ENCODE measurements around the gene SPRED3. TPM values are rescaled to one million over a fixed set of nuclear protein-coding genes. Genes with fewer than 3 reads are reported as not detected.
"Not testable (repeated sequence)": the region's sequence is repeated elsewhere in the genome, so short reads cannot be mapped to it uniquely, and the experiment has no call there.

The SPRED3 gene
- total RNA-seq, 1 donor from 2014 or later, result 0.40 TPM

DNA sequence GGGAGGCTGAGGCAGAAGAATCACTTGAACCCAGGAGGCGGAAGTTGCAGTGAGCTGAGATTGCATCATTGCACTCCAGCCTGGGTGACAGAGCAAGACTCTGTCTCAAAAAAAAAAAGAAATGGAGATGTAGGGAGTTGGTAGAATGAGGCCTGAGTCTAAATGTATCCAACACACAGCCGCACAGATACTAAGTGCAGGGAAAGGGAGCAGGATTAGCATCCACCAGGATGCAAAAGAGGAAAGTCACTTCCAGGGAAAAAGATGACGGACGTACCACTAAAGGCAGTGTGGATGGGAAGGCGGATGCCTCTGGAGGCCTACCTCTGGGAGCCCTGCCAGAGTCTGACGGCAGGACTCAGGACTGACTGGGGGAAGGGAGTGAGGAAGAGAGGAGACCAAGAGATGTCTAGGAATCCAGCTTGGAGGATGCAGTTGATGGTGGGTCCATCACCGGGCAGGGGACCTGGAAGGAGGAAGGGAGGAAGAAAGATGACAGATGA lies 21.2 kb downstream of the SPRED3 start:
- intact Hi-C loops (cut with DNase I), result loop anchor here (10.0 kb wide), 1 partner anchor 515 kb away; no protein-coding TSS in a partner anchor
- peak; percentile 65 for DNase-seq
- ATAC-seq (ENCODE audit: poor library complexity), result peak; percentile 71

DNA sequence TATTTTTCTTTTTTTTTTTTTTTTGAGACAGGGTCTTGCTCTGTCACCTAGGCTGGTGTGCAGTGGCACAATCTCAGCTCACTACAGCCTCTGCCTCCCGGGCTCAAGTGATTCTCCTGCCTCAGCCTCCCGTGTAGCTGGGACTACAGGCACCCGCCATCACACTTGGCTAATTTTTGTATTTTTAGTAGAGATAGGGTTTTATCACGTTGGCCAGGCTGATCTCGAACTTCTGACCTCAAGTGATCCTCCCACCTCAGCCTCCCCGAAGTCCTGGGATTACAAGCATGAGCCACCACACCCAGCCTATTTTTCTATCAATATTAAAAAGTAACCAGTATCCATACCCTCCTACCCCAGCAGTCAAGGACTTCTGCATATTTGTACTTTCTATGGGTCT lies 21.9 kb downstream of the SPRED3 start:
- ATAC-seq (ENCODE audit: poor library complexity); DNase-seq; intact Hi-C loops (cut with DNase I): not testable (repeated sequence)

DNA sequence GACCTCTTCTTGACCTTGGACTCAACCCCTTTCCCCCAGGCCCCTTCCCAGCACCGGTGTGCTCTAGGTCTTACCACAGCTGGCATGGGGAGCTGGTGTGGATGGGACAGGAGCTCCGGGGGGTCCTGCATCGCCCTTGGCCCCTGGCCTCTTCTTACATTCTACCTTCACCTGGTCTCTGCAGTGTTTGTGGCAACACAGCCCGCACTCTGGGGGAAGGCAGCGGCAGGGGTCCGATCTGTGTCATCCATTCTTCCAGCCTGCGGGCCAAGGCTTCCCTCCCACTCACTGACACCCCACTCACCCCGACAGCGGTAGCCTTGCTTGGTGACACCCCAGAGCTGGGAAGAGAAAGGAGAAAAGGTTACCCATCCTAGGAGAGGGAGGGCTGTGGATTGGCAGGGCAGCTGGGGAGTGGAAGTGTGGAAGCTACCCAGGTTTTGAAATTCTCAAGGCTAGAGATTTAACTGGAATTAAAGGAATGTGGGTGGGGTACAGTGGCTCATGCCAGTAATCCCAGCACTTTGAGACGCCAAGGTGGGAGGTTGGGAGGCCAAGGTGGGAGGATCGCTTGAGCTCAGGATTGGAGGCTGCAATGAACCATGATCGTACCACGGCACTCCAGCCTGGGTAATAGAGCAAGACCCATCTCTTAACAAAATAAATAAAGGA lies 22.7 kb downstream of the SPRED3 start:
- ATAC-seq (ENCODE audit: poor library complexity), result no peak
- intact Hi-C loops (cut with DNase I), result no loop called here

DNA sequence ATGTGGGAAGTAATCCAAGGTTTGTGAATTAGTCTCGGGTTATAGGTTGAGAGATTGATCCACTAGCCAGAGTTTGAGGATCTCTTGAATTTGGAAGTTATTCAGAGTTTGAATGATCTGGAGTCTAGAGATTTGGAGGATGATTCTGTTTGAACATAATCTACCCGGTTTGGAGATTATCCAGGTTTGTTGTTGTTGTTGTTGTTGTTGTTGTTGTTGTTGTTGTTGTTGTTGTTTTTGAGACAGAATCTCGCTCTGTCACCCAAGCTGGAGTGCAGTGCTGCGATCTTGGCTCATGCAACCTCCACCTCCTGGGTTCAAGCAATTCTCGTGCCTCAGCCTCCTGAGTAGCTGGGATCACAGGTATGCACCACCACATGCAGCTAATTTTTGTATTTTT lies 23.4 kb downstream of the SPRED3 start:
- ATAC-seq (ENCODE audit: poor library complexity); intact Hi-C loops (cut with DNase I); DNase-seq: not testable (repeated sequence)

More for the DNA sequence above, 22.7 kb downstream of the SPRED3 start:
- no peak for DNase-seq

DNA sequence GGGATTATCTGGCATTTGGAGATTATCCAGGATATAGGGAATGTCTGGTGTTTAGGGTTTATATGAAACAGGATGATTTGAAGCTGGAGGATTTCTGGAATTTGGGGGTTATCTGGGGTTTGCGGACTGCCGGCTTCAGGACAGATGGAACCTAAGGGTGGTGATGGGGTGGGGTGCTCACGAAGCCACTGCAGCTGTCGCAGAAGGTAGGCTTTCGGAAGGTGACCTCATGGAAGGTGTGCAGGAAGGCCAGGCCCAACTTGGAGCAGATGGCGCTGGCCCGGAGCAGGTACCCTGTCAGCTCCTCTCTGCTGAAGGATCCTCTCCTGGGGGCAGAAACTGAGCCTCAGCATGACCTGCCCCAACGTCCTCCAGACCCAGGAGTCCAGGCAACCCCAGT lies 24.0 kb downstream of the SPRED3 start:
- ATAC-seq (ENCODE audit: poor library complexity), result no peak
- intact Hi-C loops (cut with DNase I), result no loop called here

DNA sequence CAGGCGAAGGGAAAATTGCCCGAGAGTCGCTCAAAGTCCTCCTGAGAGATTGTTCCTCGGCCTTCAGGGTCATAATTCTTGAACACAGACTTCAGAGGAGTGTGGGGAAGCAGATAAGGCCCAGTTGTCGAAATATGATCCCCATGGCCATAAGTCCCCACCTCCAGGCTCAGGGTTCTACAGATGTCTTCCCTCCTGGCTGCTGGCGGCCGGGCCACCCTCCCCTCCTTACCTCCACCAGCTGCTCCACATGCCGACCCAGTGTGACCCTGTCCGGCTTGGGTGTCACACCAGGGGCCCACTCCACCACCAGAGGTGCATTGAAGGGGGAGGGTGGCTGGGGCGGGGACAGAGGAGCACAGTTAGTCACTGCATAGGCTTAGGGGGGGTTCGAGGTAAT lies 24.5 kb downstream of the SPRED3 start:
- no peak for DNase-seq
- intact Hi-C loops (cut with DNase I), result no loop called here
- no peak for ATAC-seq (ENCODE audit: poor library complexity)

More for the DNA sequence above, 24.0 kb downstream of the SPRED3 start:
- DNase-seq, result no peak

DNA sequence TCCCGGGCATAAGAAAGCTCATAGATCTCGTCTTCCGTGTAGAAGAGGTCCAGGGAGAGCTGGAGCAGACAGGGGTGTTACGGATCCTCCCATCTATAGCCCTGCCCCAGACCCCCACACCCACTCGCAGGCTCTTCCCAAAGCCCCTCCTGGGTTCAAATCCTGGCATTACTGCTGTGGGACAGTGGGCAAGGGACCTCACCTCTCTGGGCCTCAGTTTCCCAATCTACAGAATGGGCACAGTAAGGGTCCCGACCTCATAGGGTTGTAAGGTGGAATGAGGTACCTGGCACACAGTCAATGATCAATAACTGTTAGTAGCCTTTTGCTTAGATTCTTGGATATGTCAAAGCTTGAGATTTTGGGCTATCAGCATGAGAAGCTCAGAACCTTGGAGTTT lies 24.9 kb downstream of the SPRED3 start:
- DNase-seq, result no peak
- intact Hi-C loops (cut with DNase I), result no loop called here
- no peak for ATAC-seq (ENCODE audit: poor library complexity)

DNA sequence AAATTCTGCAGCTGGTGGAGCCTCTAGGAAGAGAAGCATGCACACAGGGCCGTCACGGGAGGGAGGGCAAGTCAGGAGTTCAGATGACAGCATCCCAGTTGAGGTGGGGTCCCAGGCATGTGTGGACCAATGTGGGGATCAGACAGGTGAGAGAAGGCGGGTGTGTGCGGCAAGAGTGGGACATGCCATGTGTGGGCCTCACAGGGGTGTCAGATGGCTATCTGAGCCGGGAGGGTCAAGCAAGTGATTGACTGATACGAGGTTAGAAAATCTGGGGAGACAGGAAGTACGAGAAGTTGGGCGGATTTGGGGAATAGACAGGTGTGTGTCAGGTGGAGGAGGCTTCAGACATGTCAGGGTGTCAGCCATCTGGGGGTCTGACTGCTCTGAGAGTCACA lies 28.6 kb downstream of the SPRED3 start:
- intact Hi-C loops (cut with DNase I), result no loop called here
- ATAC-seq (ENCODE audit: poor library complexity), result no peak
- DNase-seq, result no peak

DNA sequence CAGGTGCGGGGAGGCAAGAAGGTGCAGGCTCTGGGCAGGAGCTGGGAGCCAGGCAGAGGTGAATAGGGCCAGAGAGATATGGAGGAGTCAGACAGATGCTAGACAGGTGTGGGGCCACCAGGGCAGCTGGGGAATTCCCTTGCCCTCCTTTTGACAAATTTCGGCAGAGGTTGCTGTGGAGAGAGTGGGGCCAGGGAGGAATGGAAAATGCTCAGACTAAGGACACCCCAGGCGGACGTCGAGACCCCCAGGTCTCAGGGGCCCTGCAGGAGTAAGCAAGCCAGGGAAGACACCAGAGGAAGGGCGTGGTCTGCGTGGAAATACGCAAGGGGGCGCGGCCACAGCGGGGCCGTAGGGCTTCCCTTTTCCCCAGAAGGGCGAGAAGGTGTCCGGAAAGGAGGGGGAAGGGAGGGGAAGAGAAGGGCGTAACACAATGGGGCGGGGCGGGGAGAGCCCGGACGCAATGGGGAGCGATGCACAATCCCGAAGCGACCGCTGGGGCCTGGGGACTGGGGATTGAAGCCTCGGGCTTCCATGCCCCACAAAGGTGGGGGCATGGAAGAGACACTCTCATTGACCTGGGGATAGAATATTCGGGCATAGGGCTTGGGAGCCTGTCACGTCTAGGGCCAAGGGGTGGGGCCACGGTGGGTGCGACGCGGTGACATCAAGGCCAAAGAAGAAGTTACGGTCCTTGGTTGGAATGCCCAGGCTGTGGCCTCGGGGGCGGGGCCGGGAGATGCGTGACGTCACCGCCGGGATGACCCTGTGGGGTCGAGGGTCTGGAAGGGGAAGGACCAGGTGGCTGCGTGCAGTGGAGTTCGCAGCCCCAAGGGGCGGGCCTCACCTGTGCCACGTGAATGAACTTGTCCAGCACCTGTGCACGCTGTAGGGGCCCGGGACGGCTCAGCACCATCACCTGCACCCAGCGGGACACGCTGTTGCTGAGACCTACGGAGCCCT lies 29.3 kb downstream of the SPRED3 start:
- DNase-seq, result peak; percentile 87

DNA sequence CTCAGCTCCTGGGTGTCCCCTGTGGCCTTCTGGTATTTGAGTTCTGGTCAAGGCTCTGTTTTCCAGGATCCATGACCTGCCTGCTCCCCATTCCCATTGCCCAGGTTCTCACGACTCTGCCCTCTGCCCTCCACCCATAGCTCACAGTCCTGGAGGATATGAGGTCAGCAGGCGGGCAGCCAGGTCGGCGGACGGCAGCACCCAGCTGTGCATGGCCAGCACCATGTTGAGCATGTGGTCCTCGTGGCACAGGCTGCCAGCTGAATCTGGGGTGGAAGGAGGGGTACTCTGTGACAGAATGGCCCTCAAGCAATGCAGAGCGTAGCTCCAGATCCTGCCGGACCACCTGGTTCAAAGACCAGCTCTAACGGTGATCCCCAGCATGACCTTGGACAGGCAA lies 32.4 kb downstream of the SPRED3 start:
- intact Hi-C loops (cut with DNase I), result no loop called here
- DNase-seq (no peak), ATAC-seq (ENCODE audit: poor library complexity) (no peak)

More for the DNA sequence above, 29.3 kb downstream of the SPRED3 start:
- peak; percentile 87 for ATAC-seq (ENCODE audit: poor library complexity)
- intact Hi-C loops (cut with DNase I), result no loop called here

DNA sequence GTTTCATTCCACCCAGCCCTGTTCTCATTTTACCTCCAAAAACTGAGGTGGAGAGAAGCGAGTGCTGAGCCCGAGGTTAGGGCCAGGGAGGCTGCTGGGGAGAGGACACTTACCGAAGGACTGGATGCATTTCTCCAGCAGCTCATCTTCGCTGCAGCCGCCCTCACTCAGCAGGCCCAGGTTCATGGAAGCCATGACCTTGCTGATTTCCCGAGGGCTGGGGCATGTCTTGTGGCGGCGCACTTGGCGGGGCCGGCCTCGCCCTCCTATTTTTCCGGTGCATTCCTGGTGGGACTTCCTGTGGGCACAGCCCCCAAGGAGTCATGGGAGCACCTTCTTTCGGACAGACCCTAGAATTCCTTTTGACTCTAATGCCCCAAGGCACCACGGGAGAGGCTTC lies 33.4 kb downstream of the SPRED3 start:
- no peak for ATAC-seq (ENCODE audit: poor library complexity)
- intact Hi-C loops (cut with DNase I), result no loop called here

DNA sequence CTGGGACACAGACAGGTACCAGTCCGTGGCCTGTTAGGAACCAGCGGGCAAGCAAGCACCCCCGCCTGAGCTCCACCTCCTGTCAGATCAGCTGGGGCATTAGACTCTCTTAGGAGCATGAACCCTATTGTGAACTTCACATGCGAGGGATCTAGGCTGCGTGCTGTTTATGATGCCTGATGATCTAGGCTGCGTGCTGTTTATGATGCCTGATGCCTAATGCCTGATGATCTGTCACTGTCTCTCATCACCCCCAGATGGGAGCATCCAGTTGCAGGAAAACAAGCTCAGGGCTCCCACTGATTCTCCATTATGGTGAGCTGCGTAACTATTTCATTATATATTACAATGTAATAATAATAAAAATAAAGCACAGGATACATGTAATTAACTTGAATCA lies 33.9 kb downstream of the SPRED3 start:
- DNase-seq, result no peak
- ATAC-seq (ENCODE audit: poor library complexity), result no peak
- intact Hi-C loops (cut with DNase I), result no loop called here

More for the DNA sequence above, 33.4 kb downstream of the SPRED3 start:
- DNase-seq, result no peak

DNA sequence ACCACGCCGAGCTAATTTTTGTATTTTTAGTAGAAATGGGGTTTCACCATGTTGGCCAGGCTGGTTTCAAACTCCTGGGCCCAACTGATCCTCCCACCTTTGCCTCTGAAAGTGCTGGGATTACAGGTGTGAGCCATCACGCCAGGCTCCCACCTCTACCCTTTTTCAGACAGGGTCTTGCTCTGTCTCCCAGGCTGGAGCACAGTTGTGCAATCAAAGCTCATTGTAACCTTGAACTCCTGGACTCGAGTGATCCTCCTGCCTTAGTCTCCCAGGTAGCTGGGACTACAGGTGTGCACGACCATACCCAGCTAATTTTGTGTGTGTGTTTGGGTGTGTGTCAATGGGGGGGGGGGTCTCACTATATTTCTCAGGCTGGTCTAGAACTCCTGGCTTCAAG lies 35.8 kb downstream of the SPRED3 start:
- intact Hi-C loops (cut with DNase I), result no loop called here
- DNase-seq, result no peak
- no peak for ATAC-seq (ENCODE audit: poor library complexity)

DNA sequence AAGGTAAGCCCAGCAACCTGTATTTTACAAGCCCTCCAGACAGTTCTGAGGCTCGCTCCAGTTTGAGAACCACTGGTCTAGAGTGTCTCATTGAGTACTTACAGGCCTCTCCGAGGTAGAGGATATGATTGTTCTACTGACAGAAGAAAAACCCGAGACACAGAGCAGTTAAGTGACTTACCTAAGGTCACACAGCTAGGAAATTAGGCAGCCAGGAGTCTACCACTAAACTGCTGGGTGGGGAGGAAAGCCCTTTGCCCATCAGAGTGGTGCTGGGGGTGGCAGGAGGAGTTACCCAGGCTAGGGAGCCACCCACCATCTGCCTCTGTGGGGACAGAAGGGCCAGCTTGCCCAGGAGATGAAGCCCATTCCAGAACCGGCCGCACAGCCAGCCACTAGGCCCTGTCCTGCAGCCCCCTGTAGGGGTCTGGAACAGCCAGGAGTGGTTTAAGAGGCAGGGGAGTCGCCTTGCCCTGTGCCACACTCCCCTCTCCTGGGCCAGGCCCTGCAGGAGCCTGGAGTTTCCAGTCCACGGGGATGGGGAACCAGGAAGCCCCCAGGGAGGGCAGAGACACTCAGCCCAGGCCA lies 36.8 kb downstream of the SPRED3 start:
- ATAC-seq (ENCODE audit: poor library complexity), result peak; percentile 27
- DNase-seq, result no peak
- intact Hi-C loops (cut with DNase I), result no loop called here

DNA sequence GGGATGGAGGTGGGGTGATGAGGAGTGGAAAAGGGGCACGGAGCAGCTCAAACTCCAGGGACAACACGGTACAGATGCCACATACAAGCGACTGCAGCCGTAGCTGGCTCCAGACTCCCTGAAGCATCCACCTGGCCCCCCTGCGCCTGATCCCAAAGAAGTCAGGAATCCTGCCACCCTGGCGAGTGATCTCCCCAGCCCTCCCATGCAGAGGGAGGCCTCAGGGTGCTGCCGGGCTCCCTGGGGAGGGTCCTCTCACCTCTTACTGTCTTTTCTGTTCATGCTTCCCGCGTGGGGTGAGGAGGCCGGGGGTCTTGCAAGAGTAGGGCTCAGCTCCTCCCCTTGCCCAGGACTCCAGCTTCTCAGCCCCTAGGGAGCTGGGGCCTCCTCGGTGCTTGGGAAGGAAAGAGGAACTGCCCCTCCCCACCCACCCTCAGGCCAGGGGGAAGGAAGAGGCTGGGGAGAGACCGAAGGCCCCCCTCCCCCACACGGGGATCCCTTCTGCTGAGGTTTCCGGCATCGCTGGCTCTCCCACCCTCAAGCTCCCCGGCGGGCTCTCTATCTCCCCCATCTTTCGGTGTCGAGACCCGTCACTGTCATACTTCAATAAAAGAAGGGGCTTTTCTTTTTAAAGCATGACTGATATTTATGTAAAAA lies 37.4 kb downstream of the SPRED3 start, which contains the start of gene RASGRP4:
Gene RASGRP4 (minus strand): TSS at position 410 of the 657 bp plus-strand sequence. CDS start 128 bp downstream, at position 282.
- peak; percentile 72 for DNase-seq
- intact Hi-C loops (cut with DNase I), result no loop called here
- ATAC-seq (ENCODE audit: poor library complexity), result peak; percentile 74

DNA sequence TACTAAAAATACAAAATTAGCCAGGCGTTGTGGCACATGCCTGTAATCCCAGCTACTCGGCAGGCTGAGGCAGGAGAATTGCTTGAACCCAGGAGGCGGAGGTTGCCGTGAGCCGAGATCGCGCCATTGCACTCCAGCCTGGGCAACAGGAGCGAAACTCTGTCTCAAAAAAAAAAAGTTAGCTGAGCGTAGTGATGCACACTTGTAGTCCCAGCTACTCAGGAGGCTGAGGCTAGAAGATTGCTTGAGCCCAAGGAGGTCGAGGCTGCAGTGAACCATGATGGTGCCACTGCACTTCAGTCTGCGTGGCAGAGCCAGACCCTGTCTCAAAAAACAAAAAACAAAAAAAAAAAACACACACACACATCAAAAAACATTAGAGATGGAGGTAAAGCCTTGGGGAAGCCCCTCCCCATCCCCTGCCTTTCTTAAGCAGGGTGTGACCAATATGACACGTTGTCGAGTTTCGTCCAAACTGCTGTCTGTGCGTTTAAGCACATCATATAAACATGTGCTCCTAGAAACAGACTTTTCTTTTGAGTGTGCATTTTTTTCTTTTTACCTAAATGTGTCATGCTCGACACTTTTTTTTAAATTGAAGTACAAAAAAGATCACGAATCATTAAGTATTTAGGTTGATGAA lies 38.7 kb downstream of the SPRED3 start:
- ATAC-seq (ENCODE audit: poor library complexity); DNase-seq; intact Hi-C loops (cut with DNase I): not testable (repeated sequence)

DNA sequence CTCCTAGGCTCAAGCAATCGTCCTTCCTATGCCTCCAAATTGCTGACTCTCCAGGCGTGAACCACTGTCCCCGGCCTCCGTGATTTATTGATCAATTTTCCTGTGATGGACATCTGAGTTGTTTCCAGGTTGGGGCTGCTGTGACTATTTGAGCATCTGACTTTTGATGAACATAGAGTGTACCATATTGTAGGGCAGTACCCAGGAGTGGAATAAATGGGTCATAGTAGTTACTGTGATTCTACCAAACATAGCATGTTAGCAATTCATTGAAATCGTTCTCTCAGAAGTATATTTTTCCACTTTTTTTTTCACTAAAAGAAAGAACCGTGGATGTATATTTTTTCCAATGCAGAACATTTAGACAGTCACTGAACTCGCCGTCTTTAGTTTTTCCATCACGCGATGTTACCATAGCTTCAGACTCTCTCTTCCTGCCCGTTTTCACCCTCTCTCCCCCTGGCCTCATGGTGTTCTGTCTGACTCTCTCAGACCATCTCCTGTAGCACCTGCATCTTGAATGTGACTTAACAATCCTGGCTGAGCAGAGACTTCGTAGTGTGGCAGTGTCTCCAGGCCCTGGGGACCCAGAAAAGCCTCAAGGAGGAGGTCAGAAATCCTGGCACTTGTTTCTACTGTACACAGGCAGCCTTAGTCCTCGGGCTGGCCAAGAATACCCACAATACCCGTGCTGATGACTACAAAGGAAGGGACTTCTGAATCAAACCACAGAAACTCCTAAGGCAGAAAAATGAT lies 40.7 kb downstream of the SPRED3 start:
- DNase-seq (no peak), ATAC-seq (ENCODE audit: poor library complexity) (no peak)
- intact Hi-C loops (cut with DNase I), result no loop called here
